Measurements from ENCODE around the gene LARP6.
"Not testable (repeated sequence)": the region's sequence is repeated elsewhere in the genome, so short reads cannot be mapped to it uniquely, and the experiment has no call there.

The LARP6 gene

DNA sequence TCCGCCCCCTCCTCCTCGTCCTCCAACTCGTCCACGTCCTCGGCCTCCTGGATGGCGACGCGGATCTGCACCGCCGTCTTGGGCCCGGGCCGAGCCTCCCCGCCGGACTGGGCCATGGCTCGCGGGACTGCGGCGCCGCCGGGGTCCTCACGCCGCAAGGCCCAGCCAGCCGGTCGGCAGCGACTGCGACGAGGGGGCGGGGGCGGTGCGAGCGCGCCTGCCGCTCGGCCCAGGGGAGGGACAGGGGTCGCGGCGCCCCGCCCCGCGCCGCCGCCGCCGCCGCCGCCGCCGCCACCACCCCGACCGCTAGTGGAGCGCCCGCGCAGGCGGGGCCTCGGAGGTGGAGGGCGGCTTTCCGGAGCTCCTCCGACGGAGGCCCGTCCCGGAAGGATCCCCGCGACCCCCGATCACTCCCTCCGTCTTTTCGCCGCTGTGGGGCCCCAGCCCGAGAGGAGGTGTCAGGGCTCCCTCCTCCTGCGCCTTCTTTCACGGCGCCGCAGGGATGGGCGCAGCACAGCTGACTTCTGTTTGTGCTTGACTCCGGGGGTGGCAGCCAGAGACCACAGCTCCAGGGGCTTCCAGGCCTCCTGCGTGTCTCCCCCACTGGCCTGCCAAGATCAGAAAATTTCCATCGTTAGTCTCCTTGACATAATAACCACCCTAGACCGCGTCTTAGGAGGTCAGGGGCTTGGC lies at the start of gene LARP6:
Gene LARP6 (minus strand): TSS at position 185 of the 693 bp plus-strand sequence. CDS start 69 bp downstream, at position 116.
- no peak for DNase-seq

DNA sequence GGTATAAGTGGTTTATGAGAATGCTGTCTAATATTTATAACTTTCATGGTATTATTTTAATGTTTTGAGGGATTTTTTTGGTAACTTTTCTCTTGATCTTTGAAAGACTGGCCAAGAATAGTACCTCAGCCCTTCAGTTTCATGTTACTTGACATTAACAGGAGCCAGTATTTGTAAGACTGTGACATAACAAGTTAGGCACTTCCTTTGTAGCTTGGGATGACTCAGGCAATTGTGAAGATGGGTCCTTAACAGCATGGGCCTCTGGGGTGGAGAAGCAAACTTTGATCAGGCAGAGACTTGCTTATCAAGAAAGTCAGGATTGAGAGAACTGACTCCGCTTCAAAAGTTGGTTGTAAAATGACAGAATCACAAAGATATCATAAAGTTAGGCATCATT lies 48.1 kb upstream of the LARP6 start:
- DNase-seq, result no peak

DNA sequence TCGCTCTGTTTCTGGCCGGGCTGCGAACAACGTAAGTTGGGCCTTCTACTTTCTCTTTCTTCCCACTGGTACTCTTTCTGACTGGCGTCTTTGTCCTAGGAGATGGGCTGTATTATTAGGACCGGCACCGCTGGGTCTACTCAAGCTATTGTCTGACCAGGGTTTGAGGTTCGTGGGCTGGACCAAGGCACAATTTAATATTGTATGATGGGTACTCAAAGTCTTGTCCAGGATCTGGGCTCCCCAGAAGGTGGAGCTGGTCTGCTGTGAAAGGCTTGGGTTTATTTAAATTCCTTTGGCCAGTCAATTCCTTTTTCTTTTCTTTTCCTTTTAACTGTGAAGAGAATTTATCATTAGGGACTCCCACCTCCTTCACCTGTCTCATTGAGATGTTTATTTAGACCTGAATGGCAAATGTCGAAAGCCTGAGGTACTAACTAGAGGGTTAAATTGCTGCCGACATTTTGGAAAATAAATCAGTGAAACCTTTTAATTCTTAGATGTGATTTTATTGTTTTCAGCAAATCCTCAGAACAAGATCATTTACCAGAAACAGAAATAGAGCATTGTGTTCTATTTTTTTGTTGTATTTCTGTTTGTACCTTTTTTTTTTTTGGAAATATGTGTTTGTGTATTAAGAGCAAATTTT lies 39.1 kb upstream of the LARP6 start:
- peak; percentile 9 for DNase-seq

DNA sequence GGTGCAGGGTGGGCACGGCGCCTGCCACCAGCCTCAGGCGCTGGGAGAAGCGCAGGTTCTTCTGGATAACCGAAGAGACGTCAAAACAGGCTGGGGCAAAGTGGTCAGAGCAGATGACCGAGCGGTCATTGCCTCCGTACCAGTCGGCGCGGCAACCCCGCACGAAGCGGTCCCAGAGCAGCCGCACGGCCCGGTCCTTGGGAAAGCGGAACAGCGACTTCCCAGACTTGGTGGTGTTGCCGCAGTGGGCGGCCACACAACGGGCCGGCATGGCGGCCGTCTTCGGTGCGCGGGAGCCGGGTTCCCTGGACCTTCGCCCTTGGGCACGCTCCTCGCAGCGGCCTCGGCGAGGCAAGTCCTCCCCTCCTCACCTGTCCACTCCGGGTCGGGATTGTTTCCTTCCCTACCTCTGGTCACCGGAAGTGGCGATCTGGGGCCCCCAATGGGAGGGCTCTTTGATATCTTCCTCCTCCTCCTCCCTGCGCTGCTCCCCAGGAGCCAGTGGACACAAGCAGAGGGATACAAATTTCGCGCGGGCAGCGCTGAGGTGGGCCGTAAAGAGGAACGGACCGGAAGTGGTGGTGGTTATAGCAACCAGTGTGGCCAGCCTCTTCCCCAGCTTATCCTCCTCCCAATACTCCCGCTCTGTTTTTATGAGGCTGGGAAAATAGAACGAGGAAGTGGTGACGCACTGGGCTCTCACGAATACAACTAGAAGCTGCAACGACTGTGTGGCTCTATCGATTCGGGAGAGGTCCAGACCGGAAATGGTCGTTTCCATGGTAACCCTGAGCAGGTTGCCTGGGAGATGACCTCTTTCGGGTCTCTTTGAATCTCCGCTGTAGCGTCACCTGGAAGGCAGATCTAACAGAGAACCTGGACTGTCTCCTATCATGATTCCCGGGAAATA lies 38.3 kb upstream of the LARP6 start, which contains the start of the genes LRRC49 and THAP10:
Gene LRRC49 (plus strand): TSS at position 825 of the 910 bp plus-strand sequence. CDS start 69 bp downstream, at position 894.
Gene THAP10 (minus strand): TSS at position 432 of the 910 bp plus-strand sequence. CDS start 161 bp downstream, at position 271.
- DNase-seq, result peak; percentile 79

DNA sequence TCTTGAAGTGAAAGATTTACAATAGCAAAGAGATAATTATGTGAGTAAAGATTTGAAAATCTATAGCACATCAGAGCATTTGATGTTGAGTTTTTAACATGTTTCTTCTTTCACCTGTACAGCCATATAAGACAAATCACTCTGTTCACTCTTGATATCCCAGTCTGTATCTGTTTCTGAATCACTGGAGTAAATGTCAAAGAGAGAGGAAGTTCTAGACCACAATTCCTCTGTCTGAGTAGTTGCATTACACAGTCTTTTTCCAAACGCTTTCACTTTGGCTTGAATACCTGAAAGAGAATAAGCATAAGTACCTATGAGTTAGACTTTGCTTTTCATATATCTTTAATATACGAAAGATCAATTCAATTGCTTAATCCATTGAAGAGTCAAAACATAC lies 28.4 kb upstream of the LARP6 start:
- no peak for DNase-seq

DNA sequence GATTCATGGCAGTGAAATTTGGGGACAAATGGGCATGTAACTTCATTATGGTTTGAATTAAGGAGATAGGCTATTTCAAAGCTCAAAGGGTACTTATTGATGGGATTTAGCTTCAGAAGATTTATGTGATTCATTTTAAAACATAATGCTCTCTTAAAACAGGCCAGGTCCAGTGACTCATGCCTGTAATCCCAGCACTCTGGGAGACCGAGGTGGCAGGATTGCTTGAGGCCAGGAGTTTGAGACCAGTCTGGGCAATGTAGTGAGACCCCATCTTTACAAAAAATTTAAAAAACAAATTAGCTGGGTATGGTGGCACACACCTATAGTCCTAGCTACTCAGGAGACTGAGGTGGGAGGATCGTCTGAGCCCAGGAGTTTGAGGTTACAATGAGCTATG lies 26.8 kb upstream of the LARP6 start:
- DNase-seq, result no peak

DNA sequence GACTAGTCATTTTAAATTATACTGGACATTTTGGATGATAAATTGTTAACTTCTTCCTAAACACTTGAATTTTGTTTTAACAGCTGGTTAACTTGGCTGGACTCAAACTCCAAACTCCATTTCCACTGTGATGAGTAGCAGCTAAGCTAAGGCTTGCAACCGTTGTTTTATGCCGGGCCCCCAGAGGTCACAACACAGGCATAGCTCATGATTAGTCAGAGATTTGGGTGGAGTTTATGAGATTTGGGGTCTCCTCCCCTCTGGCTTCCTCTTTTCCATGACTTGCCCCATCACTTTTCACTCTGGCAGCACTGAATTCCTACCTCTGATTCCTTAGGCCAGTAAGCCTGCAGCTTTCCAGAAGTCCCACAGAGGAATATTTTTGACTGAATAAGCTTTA lies 25.4 kb upstream of the LARP6 start:
- DNase-seq, result no peak

DNA sequence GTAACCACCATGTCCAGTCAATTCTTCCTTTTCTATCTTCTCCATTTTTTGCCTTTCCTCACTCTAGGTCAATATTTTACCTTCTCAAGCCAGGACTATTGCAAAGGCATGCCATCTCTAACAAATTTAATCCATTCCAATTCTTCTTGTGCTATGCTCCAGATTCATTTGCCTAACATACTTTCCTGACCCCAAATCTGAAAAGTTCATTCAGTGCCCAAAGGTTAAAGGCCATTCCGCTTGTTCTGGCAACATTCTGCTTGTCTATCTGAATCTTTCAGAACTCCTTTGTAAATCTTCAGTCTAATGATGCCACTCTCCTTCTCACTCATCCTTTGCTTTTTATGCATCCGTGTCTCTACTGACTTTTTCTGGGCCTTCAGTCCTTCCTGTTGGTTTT lies 22.7 kb upstream of the LARP6 start:
- DNase-seq, result no peak

DNA sequence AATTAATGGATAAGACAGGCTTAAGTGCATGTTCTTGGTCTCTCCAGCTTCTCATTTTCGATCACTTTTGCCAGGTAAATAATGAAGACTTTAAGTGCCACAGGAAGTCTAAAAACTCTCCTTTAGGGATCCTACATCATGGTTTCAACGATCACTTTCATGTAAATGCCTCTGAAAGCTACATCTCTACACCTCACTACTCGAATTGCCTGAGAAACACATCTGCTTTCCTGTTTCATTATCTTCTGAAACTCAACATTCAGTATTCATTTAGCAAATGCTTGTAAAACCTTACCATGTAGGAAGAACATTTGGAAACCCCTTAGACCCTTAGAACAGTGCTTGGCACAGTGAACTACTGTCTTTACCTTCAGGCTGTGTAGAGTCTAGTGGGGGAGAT lies 22.1 kb upstream of the LARP6 start:
- DNase-seq, result no peak

DNA sequence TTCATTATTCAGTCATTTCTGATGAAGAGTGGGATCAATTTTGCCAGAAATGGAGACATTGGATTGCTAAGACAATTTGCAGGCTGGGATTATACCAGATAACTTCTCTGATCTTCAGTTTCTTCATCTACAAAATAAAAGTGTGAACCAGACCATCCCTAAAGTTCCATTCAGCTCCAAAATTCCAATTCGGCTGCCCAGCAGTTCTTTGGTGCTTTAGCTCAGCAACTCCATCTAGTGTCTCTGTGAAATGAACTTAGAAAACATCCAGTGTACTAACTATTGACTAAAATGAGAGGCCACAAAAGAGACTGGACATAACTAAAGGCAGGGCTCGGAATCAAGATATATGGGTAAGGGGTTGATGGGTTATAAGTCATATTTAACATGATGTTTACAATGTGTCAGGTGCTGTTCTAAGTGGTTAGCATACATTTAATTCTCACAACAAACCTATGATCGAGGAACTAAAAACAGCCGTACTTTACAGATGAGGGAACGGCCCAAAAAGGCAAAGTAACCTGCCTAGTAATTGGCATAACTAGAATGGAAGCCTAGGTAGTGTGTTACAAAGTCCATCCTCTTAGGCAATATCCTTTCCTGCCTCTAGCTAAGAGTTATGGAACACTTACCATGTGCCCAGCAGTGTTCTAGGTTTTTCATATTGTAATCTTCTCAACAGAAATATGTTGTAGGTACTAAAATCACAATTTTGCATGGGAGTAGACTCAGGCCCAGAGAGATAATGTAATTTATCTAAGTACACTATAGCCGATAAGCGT lies 21.2 kb upstream of the LARP6 start:
- DNase-seq, result no peak

DNA sequence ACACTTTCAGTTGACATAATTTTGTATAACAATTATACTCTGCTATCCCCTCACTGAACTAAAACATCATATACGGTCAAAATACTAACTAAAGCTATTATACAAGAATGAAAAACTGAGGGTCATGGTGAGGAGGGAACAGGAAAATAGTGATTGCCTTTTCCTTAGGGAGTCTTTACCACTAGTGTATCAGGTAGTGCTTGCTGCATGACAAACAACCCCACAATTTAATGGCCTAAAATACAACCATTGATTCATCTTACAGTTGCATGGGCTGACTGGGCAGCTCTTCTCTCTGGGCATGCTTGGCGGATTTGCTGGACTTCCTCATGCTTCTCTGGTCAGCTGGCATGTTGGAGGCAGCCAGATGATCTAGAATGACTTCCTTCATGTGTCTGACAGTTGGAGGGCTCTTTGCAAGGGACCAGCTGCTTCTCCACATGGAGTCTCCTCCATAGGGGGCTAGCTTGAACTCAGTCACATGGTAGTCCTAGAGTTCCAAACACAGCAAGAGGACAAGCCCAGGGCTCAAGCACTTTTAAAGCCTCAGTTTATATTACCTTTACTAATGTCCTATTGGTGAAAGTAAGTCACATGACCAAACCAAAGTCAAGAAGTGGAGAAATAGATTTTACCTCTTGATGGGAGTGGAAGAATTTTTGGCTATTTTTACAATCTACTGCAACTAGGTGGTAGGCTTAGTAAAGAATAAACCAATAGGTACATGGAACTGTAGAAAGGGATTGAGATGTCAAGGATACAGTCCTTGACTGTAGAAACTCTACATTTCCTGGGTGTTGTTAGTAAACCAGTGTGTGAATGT lies 19.5 kb upstream of the LARP6 start:
- no peak for DNase-seq

DNA sequence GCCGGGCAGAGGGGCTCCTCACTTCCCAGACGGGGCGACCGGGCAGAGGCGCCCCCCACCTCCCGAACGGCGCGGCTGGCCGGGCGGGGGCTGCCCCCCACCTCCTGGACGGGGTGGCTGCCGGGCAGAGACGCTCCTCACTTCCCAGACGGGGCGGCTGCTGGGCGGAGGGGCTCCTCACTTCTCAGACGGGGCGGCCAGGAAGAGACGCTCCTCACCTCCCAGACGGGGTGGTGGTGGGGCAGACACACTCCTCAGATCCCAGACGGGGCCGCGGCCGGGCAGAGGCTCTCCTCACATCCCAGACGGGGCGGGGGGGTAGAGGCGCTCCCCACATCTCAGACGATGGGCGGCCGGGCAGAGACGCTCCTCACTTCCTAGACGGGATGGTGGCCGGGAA lies 17.5 kb upstream of the LARP6 start:
- not testable (repeated sequence) for DNase-seq

DNA sequence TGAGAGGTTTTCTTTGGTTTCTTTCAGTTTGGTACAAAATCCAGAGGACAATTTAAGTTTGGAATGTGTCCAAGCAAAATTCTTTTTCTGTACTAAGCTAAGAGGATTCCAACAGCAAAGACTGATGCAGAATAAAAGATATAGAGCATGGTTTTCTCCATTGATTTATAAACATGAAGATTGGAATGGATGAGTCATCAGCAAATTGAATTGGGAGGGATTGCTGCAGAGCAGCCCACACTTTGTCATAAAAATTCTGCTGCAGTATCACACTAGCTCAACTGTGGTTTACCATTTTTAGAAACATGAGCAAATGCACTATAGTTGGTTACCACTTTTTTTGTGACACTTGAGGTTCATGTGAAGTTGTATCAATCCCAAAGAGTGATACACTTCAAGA lies 16.1 kb upstream of the LARP6 start:
- DNase-seq, result no peak

DNA sequence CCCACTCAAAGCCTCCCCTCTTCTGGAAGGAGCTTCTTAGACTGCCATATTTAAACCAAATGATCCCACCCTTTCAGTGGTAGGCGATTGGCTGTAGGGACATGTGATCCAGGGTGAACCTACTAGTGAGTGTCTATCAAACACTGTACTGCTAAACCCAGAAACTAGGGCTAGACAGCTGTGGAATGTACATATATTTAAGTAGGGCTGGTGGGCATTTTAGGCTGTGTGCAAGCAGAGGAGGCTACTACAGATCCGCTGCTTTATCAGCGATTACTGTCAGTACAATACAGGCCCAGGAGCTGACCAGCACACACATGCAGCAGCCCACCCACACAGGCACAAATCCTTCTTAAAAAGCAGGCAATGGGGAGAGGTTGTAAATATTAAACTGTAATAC lies 15.4 kb upstream of the LARP6 start:
- DNase-seq, result no peak

DNA sequence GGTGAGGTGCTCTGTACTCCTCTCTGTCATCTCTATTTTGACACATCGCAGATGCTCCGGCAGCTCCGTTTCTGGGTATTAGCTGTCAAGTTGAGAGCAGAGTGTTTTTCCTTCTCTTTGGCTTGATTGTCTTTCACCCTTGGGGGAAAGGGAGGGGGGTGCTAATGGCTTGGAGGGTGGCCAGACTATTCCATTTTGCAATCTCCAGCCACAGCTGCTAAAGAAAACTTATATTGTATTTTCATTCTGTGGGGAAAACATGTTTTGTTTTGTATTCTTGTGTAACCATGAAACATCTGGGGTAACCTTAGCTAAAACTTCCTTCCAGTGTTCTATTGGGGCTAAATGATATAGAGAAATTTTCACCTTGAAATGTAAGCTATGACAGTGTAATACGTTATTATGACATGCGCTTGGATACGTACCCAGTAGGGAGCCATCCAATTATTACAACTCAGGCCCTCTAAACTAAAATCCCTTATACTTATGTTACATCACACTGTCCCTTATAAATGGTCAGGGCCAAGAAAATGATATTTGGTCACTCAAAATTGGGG lies 14.0 kb upstream of the LARP6 start:
- no peak for DNase-seq

DNA sequence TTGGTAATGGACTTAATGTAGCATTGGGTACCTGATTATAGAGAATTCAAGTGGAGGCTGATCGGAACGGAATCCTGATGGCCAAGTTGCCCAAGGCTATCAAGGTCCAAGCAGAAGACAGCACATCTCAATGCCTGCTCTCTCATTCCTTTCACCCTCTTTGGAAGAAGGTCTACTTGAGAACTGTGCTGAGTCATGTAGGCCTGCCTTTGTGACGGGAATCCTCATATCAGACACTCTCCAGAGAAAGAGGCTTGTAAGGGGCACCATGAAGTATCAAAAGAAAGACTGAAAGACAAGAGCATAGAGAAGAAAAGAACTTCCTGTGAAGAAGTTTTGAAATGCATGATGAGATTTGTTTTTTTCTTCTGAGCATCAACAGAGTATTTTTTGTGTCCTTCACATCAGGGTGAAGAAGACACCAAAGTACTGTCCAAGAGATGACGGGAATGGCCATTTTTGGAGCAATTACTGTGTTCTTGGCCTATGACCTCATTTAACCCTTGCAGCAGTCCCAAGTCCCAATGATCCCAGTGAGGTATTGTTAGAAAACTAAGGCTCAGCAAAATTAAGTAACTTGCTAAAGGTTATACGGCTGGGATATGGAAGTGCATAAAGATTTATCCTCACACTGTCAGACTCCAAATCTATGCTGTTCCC lies 13.2 kb upstream of the LARP6 start:
- no peak for DNase-seq

DNA sequence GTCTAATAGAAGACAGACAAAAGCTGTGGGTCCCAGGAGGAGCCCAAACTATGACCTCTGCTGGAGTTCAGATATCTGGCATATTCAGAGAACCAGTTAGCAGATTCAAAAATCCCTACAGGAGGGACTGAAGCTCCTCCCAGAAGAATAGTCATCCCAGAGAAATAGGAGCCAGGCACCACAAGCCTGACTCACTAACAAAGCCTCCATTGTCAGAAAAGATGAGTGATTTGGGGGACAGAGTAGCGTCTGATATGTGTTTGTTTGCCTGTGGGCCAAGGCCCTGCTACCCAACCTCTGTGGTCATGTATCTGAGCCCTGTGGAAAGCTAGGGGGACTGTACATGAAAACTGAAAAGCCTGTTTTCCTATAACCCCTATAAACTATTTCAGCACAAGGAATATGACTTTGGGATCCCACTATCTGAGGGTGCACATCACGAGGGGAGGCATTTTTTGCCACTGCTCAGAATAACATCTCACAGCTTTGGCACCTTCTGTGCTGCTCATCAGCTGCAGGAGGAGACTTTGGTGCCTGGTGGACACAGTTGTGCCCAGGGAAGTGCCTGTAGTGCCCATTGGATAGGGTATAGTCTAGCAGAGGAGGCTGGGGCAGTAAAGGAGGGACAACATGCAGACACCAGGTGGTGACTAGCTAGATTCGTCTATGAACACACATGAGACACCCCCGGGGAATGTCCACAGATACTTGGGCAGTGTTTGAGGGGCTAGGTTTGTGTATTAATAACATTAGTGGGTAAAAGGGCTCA lies 9.7 kb upstream of the LARP6 start:
- DNase-seq, result no peak

DNA sequence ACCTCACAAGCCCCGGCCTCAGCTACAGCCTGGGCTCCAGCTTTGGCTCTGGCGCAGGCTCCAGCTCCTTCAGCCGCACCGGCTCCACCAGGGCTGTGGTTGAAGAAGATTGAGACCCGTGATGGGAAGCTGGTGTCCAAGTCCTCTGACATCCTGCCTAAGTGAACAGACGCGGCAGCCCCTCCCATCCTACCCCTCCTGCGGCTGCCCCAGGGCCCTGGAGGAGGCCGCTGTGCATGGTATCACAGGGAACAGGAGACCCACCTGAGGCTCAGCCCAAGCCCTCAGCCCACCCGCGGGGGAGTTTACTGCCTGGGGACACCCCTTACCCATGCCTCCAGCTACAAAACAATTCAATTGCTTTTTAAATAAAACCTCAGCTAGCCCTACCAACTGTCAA lies 6.0 kb upstream of the LARP6 start:
- DNase-seq, result no peak

DNA sequence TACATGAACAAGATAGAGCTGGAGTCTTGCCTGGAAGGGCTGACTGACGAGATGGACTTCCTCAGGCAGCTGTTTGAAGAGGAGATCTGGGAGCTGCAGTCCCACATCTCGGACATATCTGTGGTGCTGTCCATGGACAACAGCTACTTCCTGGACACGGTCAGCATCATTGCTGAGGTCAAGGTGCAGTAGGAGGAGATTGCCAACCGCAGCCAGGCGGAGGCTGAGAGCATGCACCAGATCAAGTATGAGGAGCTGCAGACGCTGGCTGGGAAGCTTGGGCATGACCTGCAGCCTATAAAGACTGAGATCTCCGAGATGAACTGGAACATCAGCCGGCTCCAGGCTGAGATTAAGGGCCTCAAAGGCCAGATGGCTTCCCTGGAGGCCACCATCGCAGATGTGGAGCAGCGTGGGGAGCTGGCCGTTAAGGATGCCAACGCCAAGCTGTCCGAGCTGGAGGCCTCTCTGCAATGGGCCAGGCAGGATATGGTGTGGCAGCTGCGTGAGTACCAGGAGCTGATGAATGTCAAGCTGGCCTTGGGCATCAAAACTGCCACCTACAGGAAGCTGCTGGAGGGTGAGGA lies 5.5 kb upstream of the LARP6 start:
- no peak for DNase-seq

Data from NCI-H2029 (cell line).